HEK293T (cell line): ENCODE results near the gene ZNF677.
"Not testable (repeated sequence)": the region's sequence is repeated elsewhere in the genome, so short reads cannot be mapped to it uniquely, and the experiment has no call there.

Experiments used
- CTCF ChIA-PET: fragments of 350-600 bp; formaldehyde crosslinking; extraction: SDS; loops from one replicate; lab custom pipeline; 2021; ENCODE audit warnings: antibody characterized with exemption, inconsistent platforms; lab: Yijun Ruan, JAX
- POLR2A ChIA-PET: fragments of 350-600 bp; formaldehyde crosslinking; extraction: SDS; loops from one replicate; lab custom pipeline; 2020; ENCODE audit warnings: antibody characterized with exemption, inconsistent platforms; lab: Yijun Ruan, JAX
- DNase-seq: peaks from one replicate; pipeline ENCODE4 v3.0.0; 2012; ENCODE audit warnings: mixed read lengths; ENCODE audit errors: extremely low spot score
- ARNT ChIP-seq: fragments of 450-650 bp; IDR thresholded peaks from 2 replicates; pipeline ENCODE4 v1.6.1; 2017; ENCODE audit warnings: mild to moderate bottlenecking
- BHLHE40 ChIP-seq: fragments of 450-650 bp; IDR thresholded peaks from 2 replicates; pipeline ENCODE4 v1.6.1; 2016; ENCODE audit warnings: mild to moderate bottlenecking, moderate library complexity, borderline replicate concordance
- CTBP1 ChIP-seq: fragments of 450-650 bp; IDR thresholded peaks from 2 replicates; pipeline ENCODE4 v1.6.1; 2016; ENCODE audit warnings: borderline replicate concordance
- ELF4 ChIP-seq: fragments of 450-650 bp; IDR thresholded peaks from 2 replicates; pipeline ENCODE4 v1.6.1; 2017; ENCODE audit warnings: antibody characterized with exemption
- FOXA1 ChIP-seq: fragments of 450-650 bp; IDR thresholded peaks from 2 replicates; pipeline ENCODE4 v1.6.1; 2016; ENCODE audit warnings: mild to moderate bottlenecking
- FOXK2 ChIP-seq: fragments of 450-650 bp; IDR thresholded peaks from 2 replicates; pipeline ENCODE4 v1.6.1; 2016; ENCODE audit warnings: mild to moderate bottlenecking
- FOXM1 ChIP-seq: fragments of 450-650 bp; IDR thresholded peaks from 2 replicates; pipeline ENCODE4 v1.6.1; 2017; ENCODE audit warnings: mild to moderate bottlenecking, borderline replicate concordance
- HDGF ChIP-seq: fragments of 450-650 bp; IDR thresholded peaks from 2 replicates; pipeline ENCODE4 v1.6.1; 2017; ENCODE audit warnings: antibody characterized with exemption, borderline replicate concordance
- L3MBTL2 ChIP-seq: fragments of 450-650 bp; conservative IDR thresholded peaks from 2 replicates; pipeline ENCODE4 v1.6.1; 2016; ENCODE audit warnings: mild to moderate bottlenecking
- LEF1 ChIP-seq: fragments of 450-650 bp; IDR thresholded peaks from 2 replicates; pipeline ENCODE4 v1.6.1; 2017; ENCODE audit warnings: mild to moderate bottlenecking, borderline replicate concordance
- SP1 ChIP-seq: fragments of 450-650 bp; IDR thresholded peaks from 2 replicates; pipeline ENCODE4 v1.6.1; 2017
- SUZ12 ChIP-seq: fragments of 450-650 bp; IDR thresholded peaks from 2 replicates; pipeline ENCODE4 v1.6.1; 2016; ENCODE audit warnings: mild to moderate bottlenecking
- TARDBP ChIP-seq: fragments of 450-650 bp; IDR thresholded peaks from 2 replicates; pipeline ENCODE4 v1.6.1; 2016
- ZNF384 ChIP-seq: fragments of 450-650 bp; IDR thresholded peaks from 2 replicates; pipeline ENCODE4 v1.6.1; 2016
- TF ChIP-seq, protein P1 (sequence below): fragments of 450-650 bp; IDR thresholded peaks from 2 replicates; pipeline ENCODE4 v1.6.1; 2016

Gene ZNF677

DNA sequence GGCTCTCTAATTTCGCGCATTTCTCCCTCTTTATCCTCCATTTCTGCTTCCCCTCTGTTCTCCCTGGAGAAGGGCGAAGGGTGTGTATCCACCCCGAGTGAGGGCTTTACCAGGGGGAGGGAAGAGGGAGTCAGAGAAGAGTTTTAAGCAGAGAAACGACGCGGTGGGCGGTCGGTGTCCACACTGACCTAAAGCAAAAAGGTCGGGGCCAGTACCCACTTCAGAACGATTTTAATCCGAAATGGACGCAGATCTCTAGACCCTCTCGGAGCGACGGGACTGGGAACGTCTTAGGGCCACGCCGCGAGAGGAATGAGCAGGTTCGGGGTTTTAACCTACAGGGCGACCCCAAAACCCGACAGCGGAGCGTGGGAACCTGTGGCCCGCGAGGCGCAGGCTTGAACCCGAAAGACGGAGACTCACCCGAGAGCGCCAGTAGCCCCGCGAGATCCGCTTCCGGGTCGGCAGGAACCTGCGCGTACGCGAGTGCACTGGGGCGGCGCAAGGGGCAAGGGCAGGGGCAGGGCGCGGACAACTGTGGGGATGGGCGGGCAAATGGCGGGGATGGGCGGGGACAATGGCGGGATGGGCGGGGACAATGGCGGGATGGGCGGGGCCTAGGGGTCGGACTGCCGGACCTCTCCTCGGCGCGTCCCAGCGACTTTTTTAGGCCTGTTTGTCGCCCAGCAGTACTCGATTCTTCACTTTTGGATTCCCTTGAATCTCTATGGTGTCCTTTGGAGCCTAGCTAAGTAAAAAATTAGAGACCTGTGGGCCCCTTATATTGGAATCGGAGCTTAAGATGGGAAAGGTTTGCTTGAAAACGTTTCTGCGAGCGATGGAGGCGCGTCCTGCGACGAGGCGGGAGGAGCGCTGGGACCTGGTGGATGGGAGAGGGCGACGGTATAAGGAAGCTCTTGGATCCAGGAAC, at the start of gene ZNF677:
ZNF677 (minus strand) TSS at position 463 of the 931 bp plus-strand sequence. CDS start 3,323 bp downstream, outside the sequence.
- ChIA-PET CTCF (no interaction called here), POLR2A (no interaction called here)
- TF ChIP-seq ELF4, result no peak
- no peak for TF ChIP-seq SUZ12
- TF ChIP-seq FOXK2, result no peak
- TF ChIP-seq, protein P1, sequence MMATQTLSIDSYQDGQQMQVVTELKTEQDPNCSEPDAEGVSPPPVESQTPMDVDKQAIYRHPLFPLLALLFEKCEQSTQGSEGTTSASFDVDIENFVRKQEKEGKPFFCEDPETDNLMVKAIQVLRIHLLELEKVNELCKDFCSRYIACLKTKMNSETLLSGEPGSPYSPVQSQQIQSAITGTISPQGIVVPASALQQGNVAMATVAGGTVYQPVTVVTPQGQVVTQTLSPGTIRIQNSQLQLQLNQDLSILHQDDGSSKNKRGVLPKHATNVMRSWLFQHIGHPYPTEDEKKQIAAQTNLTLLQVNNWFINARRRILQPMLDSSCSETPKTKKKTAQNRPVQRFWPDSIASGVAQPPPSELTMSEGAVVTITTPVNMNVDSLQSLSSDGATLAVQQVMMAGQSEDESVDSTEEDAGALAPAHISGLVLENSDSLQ, result no peak
- no peak for TF ChIP-seq FOXA1
- TF ChIP-seq HDGF, result no peak
- TF ChIP-seq ARNT, result no peak
- TF ChIP-seq LEF1, result no peak
- DNase-seq, result no peak

- CTCF ChIA-PET, POLR2A ChIA-PET, DNase-seq: not testable (repeated sequence)
These were observed 46.7 kb upstream of the ZNF677 start for GRCh38 chr19:53301341-53301740.

DNA sequence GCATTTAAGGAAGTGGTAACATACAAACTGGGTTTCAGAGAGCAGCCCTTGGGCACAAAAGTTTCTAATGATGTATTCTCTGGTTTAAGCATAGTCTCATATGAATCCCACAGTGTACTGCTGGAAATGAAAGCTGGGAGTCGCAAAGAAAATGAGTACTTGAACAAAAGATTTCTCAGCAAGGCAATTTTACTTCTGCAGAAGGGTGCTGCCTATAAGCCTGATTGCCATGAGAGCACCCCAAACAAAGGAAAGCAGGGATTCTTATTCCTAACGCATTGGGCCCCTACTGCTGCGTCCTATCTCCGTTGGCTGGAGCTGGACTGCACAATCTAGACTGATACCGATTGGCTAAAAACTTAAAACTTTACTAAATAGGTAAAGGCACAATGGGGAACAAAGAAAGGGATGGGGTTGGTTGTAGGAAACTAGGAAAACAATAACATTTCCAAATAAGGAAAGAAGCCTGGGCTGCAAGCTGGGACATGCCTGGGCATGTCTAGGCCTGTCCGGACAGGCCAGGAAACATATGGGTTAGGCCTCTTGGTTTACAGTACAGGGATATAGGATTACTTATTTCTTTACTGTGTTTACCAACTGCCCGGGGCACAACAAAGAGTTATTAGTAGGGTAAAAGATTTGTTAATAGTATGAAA, 40.2 kb upstream of the ZNF677 start:
- ChIA-PET POLR2A (no interaction called here), CTCF (no interaction called here)
- no peak for DNase-seq
- TF ChIP-seq CTBP1, result no peak
- no peak for TF ChIP-seq FOXA1
- no peak for TF ChIP-seq TARDBP

- TF ChIP-seq FOXM1, result no peak
- no peak for TF ChIP-seq ZNF384
- TF ChIP-seq LEF1, result no peak
- no peak for TF ChIP-seq TARDBP
- no peak for TF ChIP-seq ELF4
- no peak for TF ChIP-seq FOXK2
- TF ChIP-seq L3MBTL2, result no peak
- TF ChIP-seq, protein P1, result no peak
- no peak for TF ChIP-seq SP1
- TF ChIP-seq SUZ12, result no peak
- no peak for TF ChIP-seq HDGF
- ChIA-PET POLR2A (no interaction called here), CTCF (no interaction called here)
- DNase-seq, result no peak
These were observed 36.3 kb upstream of the ZNF677 start for GRCh38 chr19:53290758-53291549.

DNA sequence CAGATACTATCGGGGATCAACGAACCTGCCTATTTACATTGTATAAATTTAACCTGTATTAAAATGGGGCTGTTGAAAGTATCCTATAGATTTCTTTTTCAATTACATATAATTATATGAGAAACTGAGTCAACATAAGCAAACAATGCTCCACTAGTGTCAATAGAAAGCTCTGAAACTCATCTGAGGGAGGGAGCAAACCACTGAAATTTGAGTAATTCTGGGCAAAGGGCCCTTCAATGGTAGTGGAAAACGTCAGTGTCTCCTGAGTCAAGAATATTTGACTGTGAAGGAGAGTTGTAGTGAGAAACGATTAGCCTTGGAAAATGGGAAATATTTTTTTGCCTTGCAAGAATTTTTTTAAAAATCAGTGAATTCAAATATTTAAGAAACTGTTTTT, 30.4 kb upstream of the ZNF677 start:
- ChIA-PET CTCF (no interaction called here), POLR2A (no interaction called here)
- TF ChIP-seq FOXK2 (no peak), BHLHE40 (no peak), FOXA1 (no peak), ARNT (no peak)
- no peak for DNase-seq

DNA sequence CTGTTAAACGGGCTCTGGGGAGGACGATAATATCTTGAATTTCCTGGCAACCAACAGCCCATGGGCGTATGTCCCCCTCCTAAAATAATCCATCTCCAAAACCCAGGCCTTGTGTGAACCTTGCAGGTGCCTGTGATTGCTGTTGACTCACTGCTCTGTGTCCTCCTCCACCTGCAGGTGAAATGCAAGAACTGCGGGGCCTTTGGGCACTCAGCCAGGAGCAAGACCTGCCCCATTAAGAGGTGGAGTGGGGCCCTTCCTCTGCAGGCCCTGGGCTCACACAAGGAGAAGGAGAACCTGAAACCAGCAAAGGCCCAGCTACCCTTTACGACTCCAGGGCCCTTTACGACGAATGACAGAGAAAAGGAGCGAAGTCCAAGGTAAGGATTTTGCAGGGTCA, 27.3 kb upstream of the ZNF677 start:
- CTCF ChIA-PET, POLR2A ChIA-PET, DNase-seq: not testable (repeated sequence)

GRCh38 chr19:53275480-53275879, 20.8 kb upstream of the ZNF677 start:
- ChIA-PET CTCF (interaction anchor here (0.6 kb wide), 1 partner anchor 355 kb away, joined by 3 read pairs; no protein-coding TSS in a partner anchor), POLR2A (no interaction called here)
- DNase-seq, result no peak
- TF ChIP-seq ZNF384 (no peak), TARDBP (no peak), BHLHE40 (no peak), SUZ12 (no peak), SP1 (no peak), CTBP1 (no peak), FOXA1 (no peak), ARNT (no peak)
